Measurements from ENCODE around the gene LY6G6D.

LY6G6D gene

GRCh38 chr6:31752739-31753319 lies 37.7 kb downstream of the LY6G6D start:
- TF ChIP-seq, protein P1, sequence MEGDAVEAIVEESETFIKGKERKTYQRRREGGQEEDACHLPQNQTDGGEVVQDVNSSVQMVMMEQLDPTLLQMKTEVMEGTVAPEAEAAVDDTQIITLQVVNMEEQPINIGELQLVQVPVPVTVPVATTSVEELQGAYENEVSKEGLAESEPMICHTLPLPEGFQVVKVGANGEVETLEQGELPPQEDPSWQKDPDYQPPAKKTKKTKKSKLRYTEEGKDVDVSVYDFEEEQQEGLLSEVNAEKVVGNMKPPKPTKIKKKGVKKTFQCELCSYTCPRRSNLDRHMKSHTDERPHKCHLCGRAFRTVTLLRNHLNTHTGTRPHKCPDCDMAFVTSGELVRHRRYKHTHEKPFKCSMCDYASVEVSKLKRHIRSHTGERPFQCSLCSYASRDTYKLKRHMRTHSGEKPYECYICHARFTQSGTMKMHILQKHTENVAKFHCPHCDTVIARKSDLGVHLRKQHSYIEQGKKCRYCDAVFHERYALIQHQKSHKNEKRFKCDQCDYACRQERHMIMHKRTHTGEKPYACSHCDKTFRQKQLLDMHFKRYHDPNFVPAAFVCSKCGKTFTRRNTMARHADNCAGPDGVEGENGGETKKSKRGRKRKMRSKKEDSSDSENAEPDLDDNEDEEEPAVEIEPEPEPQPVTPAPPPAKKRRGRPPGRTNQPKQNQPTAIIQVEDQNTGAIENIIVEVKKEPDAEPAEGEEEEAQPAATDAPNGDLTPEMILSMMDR (IDR thresholded peaks at IDR 0.05; ENCODE audit: low read depth, low read length): no peak
- no peak overlapping the region for H3K4me3 ChIP-seq (replicated peaks in 1 of 2; ENCODE audit: low read depth in 2 of 2, low read length in 2 of 2)
- peak; percentile 53 to 91 for DNase-seq (ENCODE audit: low read depth in 2 of 2)

GRCh38 chr6:31758281-31758680 lies 43.1 kb downstream of the LY6G6D start:
- H3K4me3 ChIP-seq (replicated peaks in 1 of 2; ENCODE audit: low read depth in 2 of 2, low read length in 2 of 2): no peak overlapping the region

GRCh38 chr6:31760790-31761189 lies 45.6 kb downstream of the LY6G6D start:
- no peak for DNase-seq (ENCODE audit: low read depth in 2 of 2)
- no peak overlapping the region for H3K4me3 ChIP-seq (replicated peaks in 1 of 2; ENCODE audit: low read depth in 2 of 2, low read length in 2 of 2)
- TF ChIP-seq, protein P1 (IDR thresholded peaks at IDR 0.05; ENCODE audit: low read depth, low read length): no peak

More at GRCh38 chr6:31758281-31758680, 43.1 kb downstream of the LY6G6D start:
- TF ChIP-seq, protein P1 (IDR thresholded peaks at IDR 0.05; ENCODE audit: low read depth, low read length): no peak
- DNase-seq (ENCODE audit: low read depth in 2 of 2): no peak

GRCh38 chr6:31761343-31761742 lies 46.2 kb downstream of the LY6G6D start:
- H3K4me3 ChIP-seq (replicated peaks in 1 of 2; ENCODE audit: low read depth in 2 of 2, low read length in 2 of 2): no peak overlapping the region
- TF ChIP-seq, protein P1 (IDR thresholded peaks at IDR 0.05; ENCODE audit: low read depth, low read length): no peak
- no peak for DNase-seq (ENCODE audit: low read depth in 2 of 2)

DNA sequence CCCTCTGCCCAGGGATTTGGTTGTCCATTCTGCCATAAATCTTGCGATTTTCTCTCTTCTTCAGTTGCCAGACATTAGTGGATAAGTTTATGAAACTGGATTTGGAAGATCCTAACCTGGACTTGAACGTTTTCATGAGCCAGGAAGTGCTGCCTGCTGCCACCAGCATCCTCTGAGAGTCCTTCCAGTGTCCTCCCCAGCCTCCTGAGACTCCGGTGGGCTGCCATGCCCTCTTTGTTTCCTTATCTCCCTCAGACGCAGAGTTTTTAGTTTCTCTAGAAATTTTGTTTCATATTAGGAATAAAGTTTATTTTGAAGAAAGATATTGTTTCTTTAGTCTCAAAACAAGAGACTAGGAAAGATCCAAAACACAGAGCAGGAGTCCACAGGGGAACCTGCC lies 47.2 kb downstream of the LY6G6D start, which contains the start of gene SAPCD1:
Gene SAPCD1, plus strand, starts transcription at position 301 of the 400 bp plus-strand sequence. CDS start 399 bp downstream, outside the sequence.
- H3K4me3 ChIP-seq (replicated peaks in 1 of 2; ENCODE audit: low read depth in 2 of 2, low read length in 2 of 2): no peak within 1 kb of the TSS
- TF ChIP-seq, protein P1 (IDR thresholded peaks at IDR 0.05; ENCODE audit: low read depth, low read length): no peak
- no peak for DNase-seq (ENCODE audit: low read depth in 2 of 2)

GRCh38 chr6:31762878-31763618 lies 47.9 kb downstream of the LY6G6D start:
- H3K4me3 ChIP-seq (replicated peaks in 1 of 2; ENCODE audit: low read depth in 2 of 2, low read length in 2 of 2): no peak overlapping the region
- TF ChIP-seq, protein P1 (IDR thresholded peaks at IDR 0.05; ENCODE audit: low read depth, low read length): no peak
- DNase-seq (ENCODE audit: low read depth in 2 of 2): no peak

Measured in cardiac fibroblast (primary cell).